ENCODE data around the gene GRAP2. TPM values are rescaled to one million over a fixed set of nuclear protein-coding genes. Genes with fewer than 3 reads are reported as not detected.

GRAP2 gene
- total and polyA plus RNA-seq, 2 of the 8 experiments (the other 6 are each of a cell fraction or from before 2014, with no cell fraction given) = 0.08 TPM; not detected in 1

DNA sequence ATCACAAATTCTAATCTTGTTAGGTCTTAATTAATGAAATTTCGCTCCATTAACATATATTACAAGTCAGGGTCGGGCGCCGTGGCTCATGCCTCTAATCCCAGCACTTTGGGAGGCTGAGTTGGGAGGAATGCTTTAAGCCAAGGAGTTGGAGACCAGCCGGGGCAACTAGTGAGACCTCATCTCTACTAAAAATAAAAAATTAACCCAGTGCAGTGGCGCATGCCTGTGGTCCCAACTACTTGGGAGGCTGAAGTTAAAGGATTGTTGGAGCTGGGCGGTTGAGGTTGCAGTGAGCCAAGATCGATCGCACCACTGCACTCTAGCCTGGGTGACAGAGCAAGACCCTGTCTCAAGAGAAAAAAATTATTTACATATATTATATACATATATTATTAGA, 61.2 kb downstream of the GRAP2 start:
- Histone ChIP-seq H4K20me1 (replicated peaks in 1 of 2; ENCODE audit: control insufficient read depth in 1 of 2, insufficient read depth in 2 of 2, low read length in 2 of 2) (no peaks in the 10 kb centered on the region), H4K5ac (ENCODE audit: insufficient read length, low read depth, low read length) (no peak overlapping the region), H3K79me1 (ENCODE audit: low read depth, low read length) (no peaks in the 10 kb centered on the region), H4K8ac (ENCODE audit: extremely low read depth, insufficient read depth, low read length) (no peak overlapping the region), H3K27me3 (replicated peaks in 1 of 4; ENCODE audit: control insufficient read depth in 3 of 4, extremely low read depth in 1 of 4, insufficient read depth in 3 of 4, low read length in 3 of 4) (peaks cover 0 to 7% (median 0%) of the 10 kb centered on the region in 4 experiments; a peak in 3 of 7 replicates), H3K27ac (ENCODE audit: low read depth, low read length) (no peak overlapping the region), H3K9ac (replicated peaks in 1 of 4; ENCODE audit: extremely low read depth in 1 of 4, low read depth in 3 of 4, low read length in 3 of 4) (no peak overlapping the region), H3K23me2 (ENCODE audit: low read depth, low read length) (no peaks in the 10 kb centered on the region), H2AFZ (ENCODE audit: low read length) (no peak overlapping the region), H2BK5ac (ENCODE audit: low read depth, low read length) (no peak overlapping the region), H3K36me3 (ENCODE audit: control insufficient read depth in 2 of 4, insufficient read depth in 4 of 4, low read length in 3 of 4) (no peaks in the 10 kb centered on the region), H3K23ac (ENCODE audit: insufficient read length) (no peak overlapping the region), H3K9me3 (ENCODE audit: insufficient read depth in 2 of 2, low read depth in 1 of 2, low read length in 1 of 2) (no peaks in the 10 kb centered on the region), H3K56ac (replicated peaks; ENCODE audit: insufficient read length, low read depth, low read length) (no peak overlapping the region), H3K4me2 (ENCODE audit: insufficient read depth in 1 of 2, low read depth in 2 of 2, low read length in 2 of 2) (no peak overlapping the region), H2BK12ac (ENCODE audit: low read depth, low read length) (no peak overlapping the region), H3K79me2 (ENCODE audit: control insufficient read depth in 1 of 2, insufficient read depth in 2 of 2, low read length in 2 of 2) (no peaks in the 10 kb centered on the region), H2BK120ac (replicated peaks; ENCODE audit: low read depth, low read length) (no peak overlapping the region), H3K4me3 (ENCODE audit: extremely low read depth in 1 of 4, insufficient read depth in 2 of 4, low read depth in 3 of 4, low read length in 4 of 4) (no peak overlapping the region), H3K18ac (ENCODE audit: extremely low read depth, low read length) (no peak overlapping the region), H2AK5ac (ENCODE audit: low read depth, low read length) (no peak overlapping the region), H3K4ac (replicated peaks; ENCODE audit: insufficient read length, low read depth, low read length) (no peak overlapping the region), H2BK20ac (ENCODE audit: low read length) (no peak overlapping the region), H3K14ac (ENCODE audit: insufficient read length) (no peak overlapping the region), H4K91ac (replicated peaks; ENCODE audit: insufficient read length, low read length) (no peak overlapping the region), H3K4me1 (replicated peaks in 1 of 4; ENCODE audit: control insufficient read depth in 3 of 4, insufficient read depth in 4 of 4, low read length in 3 of 4) (peaks cover 0 to 6% (median 3%) of the 10 kb centered on the region in 4 experiments; a peak in 4 of 7 replicates), H2BK15ac (ENCODE audit: low read length) (no peak overlapping the region)
- DNase-seq (ENCODE audit: low read depth in 1 of 2, low spot score in 2 of 2) (no peak), FAIRE-seq (no peak)
- TF ChIP-seq EP300 (IDR thresholded peaks at IDR 0.05; ENCODE audit: borderline replicate concordance in 1 of 2, low read depth in 2 of 2, low read length in 2 of 2) (no peak), TBP (IDR thresholded peaks at IDR 0.05; ENCODE audit: low read depth, low read length) (no peak), RAD21 (IDR thresholded peaks at IDR 0.05 in 1 of 2, conservative IDR thresholded peaks at IDR 0.05 in 1 of 2; ENCODE audit: low read depth in 2 of 2, low read length in 2 of 2) (no peak), BACH1 (IDR thresholded peaks at IDR 0.05; ENCODE audit: low read length) (no peak), ZNF274 (IDR thresholded peaks at IDR 0.05; ENCODE audit: borderline replicate concordance, extremely low read depth, low read length) (no peak), KDM5A (IDR thresholded peaks at IDR 0.05; ENCODE audit: low read length) (no peak), GTF2F1 (IDR thresholded peaks at IDR 0.05; ENCODE audit: borderline replicate concordance, low read depth, low read length) (no peak), SIN3A (conservative IDR thresholded peaks at IDR 0.05 in 1 of 2, IDR thresholded peaks at IDR 0.05 in 1 of 2; ENCODE audit: low read depth in 1 of 2, low read length in 2 of 2) (no peak), POLR2AphosphoS5 (IDR thresholded peaks at IDR 0.05; ENCODE audit: low read depth, low read length) (no peak), SAP30 (IDR thresholded peaks at IDR 0.05; ENCODE audit: insufficient read depth, insufficient replicate concordance, low read length) (no peak), POLR2A (IDR thresholded peaks at IDR 0.05; ENCODE audit: control extremely low read depth in 1 of 2, low read depth in 2 of 2, low read length in 2 of 2) (no peak)
- TF ChIP-seq, protein P1, sequence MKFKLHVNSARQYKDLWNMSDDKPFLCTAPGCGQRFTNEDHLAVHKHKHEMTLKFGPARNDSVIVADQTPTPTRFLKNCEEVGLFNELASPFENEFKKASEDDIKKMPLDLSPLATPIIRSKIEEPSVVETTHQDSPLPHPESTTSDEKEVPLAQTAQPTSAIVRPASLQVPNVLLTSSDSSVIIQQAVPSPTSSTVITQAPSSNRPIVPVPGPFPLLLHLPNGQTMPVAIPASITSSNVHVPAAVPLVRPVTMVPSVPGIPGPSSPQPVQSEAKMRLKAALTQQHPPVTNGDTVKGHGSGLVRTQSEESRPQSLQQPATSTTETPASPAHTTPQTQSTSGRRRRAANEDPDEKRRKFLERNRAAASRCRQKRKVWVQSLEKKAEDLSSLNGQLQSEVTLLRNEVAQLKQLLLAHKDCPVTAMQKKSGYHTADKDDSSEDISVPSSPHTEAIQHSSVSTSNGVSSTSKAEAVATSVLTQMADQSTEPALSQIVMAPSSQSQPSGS (IDR thresholded peaks at IDR 0.05; ENCODE audit: low read length) = no peak
- ChIA-PET CTCF (ENCODE audit: partially characterized antibody) (interaction anchor here (1.9 to 3.2 kb wide), 3 partner anchors 9 to 62 kb away, joined by 7 to 14 read pairs (median 7); no protein-coding TSS in a partner anchor), POLR2A (ENCODE audit: partially characterized antibody) (interaction anchor here (1.3 kb wide), 1 partner anchor 14 kb away, joined by 3 read pairs; no protein-coding TSS in a partner anchor)
- WGBS, 2 experiments (ENCODE audit: extremely low coverage in 1 of 2, insufficient coverage in 1 of 2, insufficient read length in 1 of 2, insufficient replicate concordance in 2 of 2, low coverage in 1 of 2, low lambda C conversion rate in 2 of 2, missing lambda C conversion rate in 1 of 2) = 87% methylated on average over 9 of the region's 9 CpGs; no CpG with 5 or more reads in 1 of the 2 experiments

Measured in H1 (cell line).